Cardiac muscle cell (in vitro differentiated cells and primary cell): Measurements from ENCODE around the gene COX7C. TPM values are rescaled to one million over a fixed set of nuclear protein-coding genes. Genes with fewer than 3 reads are reported as not detected.

ENCODE experiments used
- DNase-seq, 2 donors: peaks; one replicate each; pipeline versions ENCODE4 v3.0.0 to v3.0.0-alpha.2; 2010 to 2017; ENCODE audit warnings: low read depth in 1 of 2, low spot score in 1 of 2
- H3K27ac ChIP-seq: fragments of 200-600 bp; sonication (generic); 2 replicates; pipeline ENCODE4 v1.5.1; 2016
- H3K27me3 ChIP-seq: fragments of 200-600 bp; sonication (generic); 2 replicates; pipeline ENCODE4 v1.6.0; 2016; ENCODE audit warnings: control low read depth
- H3K36me3 ChIP-seq: fragments of 200-600 bp; sonication (generic); 2 replicates; pipeline ENCODE4 v1.5.1; 2016; ENCODE audit warnings: control low read depth
- H3K4me1 ChIP-seq: fragments of 200-600 bp; sonication (generic); 2 replicates; pipeline ENCODE4 v1.8.1; 2017; ENCODE audit warnings: low read depth, mild to moderate bottlenecking, mixed run types
- H3K4me3 ChIP-seq: fragments of 200-600 bp; sonication (generic); 2 replicates; pipeline ENCODE4 v1.5.1; 2016; ENCODE audit warnings: mild to moderate bottlenecking
- H3K9me3 ChIP-seq: fragments of 200-600 bp; sonication (generic); 2 replicates; pipeline ENCODE4 v1.5.1; 2017; ENCODE audit warnings: low read depth, mild to moderate bottlenecking, control low read depth
- polyA plus RNA-seq: library from polyadenylated mRNA; unstranded; fragments of >200 nt; fragmentation: Nextera tagmentation; extraction: Ambion mirVana; gene quantifications from 2 replicates; pipeline ENCODE4 v1.2.1, GENCODE V29; 2016
- total RNA-seq: library from RNA; depleted of rRNA; stranded (reverse); fragments of >200 nt; gene quantifications from 2 replicates; pipeline ENCODE4 v1.2.3, GENCODE V29; 2016
- TF ChIP-seq, protein P1 (sequence below): IDR thresholded peaks from 2 replicates; pipeline ENCODE4 v1.5.1; 2012; ENCODE audit warnings: low read depth, mild to moderate bottlenecking, low read length

The COX7C gene
- total and polyA plus RNA-seq, 2 experiments from 2014 or later = 311 to 2,273 TPM

DNA sequence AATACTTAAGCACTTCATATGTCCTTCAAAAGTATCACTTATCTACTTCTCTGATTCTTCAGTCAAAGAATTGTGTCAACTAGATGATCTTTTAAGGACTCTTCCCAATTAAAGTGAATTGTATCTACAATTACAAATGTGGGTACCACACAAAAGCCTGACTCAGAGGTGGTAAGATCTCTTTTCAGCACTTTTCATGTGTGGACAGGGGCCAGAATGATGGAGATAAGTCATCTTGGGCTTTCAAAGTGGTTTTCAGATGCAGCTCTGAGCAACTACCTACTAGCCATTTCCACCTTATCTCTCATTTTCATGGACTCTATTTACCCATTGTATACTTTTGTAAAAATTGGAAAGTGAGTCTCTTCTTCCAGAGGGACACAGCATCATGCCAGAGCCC is 8.4 kb downstream of the COX7C start:
- H3K36me3 ChIP-seq = peaks cover 4% of the 10 kb centered on the region
- no peak for DNase-seq
- H3K4me3 ChIP-seq = no peak overlapping the region
- no peaks in the 10 kb centered on the region for H3K9me3 ChIP-seq
- H3K27me3 ChIP-seq = no peaks in the 10 kb centered on the region
- no peaks in the 10 kb centered on the region for H3K4me1 ChIP-seq
- no peak overlapping the region for H3K27ac ChIP-seq
- TF ChIP-seq, protein P1, sequence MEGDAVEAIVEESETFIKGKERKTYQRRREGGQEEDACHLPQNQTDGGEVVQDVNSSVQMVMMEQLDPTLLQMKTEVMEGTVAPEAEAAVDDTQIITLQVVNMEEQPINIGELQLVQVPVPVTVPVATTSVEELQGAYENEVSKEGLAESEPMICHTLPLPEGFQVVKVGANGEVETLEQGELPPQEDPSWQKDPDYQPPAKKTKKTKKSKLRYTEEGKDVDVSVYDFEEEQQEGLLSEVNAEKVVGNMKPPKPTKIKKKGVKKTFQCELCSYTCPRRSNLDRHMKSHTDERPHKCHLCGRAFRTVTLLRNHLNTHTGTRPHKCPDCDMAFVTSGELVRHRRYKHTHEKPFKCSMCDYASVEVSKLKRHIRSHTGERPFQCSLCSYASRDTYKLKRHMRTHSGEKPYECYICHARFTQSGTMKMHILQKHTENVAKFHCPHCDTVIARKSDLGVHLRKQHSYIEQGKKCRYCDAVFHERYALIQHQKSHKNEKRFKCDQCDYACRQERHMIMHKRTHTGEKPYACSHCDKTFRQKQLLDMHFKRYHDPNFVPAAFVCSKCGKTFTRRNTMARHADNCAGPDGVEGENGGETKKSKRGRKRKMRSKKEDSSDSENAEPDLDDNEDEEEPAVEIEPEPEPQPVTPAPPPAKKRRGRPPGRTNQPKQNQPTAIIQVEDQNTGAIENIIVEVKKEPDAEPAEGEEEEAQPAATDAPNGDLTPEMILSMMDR = no peak

DNA sequence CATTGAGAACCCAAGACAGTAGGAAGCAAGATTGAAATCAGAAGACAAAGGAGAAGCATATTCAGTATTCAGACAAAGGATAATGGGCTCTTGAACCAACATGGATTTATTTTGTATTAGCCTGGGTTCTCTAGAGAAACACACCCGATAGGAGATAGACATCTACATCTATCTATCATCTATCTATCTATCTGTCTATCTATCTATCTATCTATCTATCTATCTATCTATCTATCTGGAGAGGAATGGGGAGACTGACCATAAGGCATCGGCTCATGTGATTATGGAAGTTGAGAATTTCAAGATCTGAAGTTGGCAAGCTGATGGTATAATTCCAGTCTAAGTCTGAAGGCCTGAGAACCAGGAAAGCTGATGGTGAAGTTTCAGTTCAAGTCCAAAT is 13.4 kb downstream of the COX7C start:
- TF ChIP-seq, protein P1 = no peak
- Histone ChIP-seq H3K4me1 (no peaks in the 10 kb centered on the region), H3K9me3 (peaks cover 3% of the 10 kb centered on the region)

DNA sequence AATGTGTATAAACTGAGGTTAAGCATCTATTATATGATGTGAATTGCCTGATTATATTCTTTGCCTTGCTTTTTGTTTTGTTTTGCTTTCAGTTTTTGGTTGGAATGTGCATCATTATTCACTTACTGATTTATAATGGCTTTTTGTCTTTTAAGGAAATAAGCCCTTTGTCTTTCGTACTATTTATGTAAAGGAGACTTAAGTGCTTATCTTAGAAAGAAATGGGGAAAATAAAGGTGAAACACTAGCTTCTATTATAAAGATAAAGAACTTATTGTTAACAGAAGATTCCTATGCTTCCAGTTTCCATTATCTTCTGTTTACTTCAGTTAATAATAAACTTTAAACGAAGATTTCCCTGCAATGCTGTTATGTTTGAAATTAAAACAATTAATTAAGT is 23.3 kb downstream of the COX7C start:
- Histone ChIP-seq H3K9me3 (peaks cover 2% of the 10 kb centered on the region), H3K36me3 (no peaks in the 10 kb centered on the region), H3K4me3 (no peak overlapping the region), H3K4me1 (no peaks in the 10 kb centered on the region), H3K27me3 (no peaks in the 10 kb centered on the region), H3K27ac (no peak overlapping the region)
- TF ChIP-seq, protein P1 = no peak
- DNase-seq = no peak

More for the DNA sequence above, 13.4 kb downstream of the COX7C start:
- Histone ChIP-seq H3K36me3 (no peaks in the 10 kb centered on the region), H3K4me3 (no peak overlapping the region), H3K27me3 (no peaks in the 10 kb centered on the region), H3K27ac (no peak overlapping the region)
- DNase-seq = no peak

DNA sequence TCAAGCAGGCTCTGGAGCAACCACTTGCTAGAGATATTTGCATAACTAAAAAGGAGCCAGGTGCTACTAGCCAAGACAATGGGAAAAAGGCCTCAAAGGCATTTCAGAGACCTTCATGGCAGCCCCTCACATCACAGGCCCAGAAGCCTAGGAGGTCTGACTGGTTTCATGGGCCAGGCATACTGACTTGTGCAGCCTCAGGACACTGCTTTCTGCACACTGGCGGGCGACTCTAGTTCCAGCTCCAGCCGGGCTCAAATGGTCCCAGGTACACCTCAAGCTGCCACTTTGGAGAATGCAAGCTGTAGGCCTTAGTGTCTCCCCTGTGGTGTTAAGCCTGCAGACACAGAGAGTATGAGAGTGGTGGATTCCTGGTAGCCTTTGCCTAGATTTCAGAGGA is 27.1 kb downstream of the COX7C start:
- no peaks in the 10 kb centered on the region for H3K36me3 ChIP-seq
- no peak for DNase-seq
- no peak overlapping the region for H3K4me3 ChIP-seq
- no peak overlapping the region for H3K27ac ChIP-seq
- H3K27me3 ChIP-seq = no peaks in the 10 kb centered on the region
- H3K4me1 ChIP-seq = no peaks in the 10 kb centered on the region
- no peaks in the 10 kb centered on the region for H3K9me3 ChIP-seq
- TF ChIP-seq, protein P1 = no peak

DNA sequence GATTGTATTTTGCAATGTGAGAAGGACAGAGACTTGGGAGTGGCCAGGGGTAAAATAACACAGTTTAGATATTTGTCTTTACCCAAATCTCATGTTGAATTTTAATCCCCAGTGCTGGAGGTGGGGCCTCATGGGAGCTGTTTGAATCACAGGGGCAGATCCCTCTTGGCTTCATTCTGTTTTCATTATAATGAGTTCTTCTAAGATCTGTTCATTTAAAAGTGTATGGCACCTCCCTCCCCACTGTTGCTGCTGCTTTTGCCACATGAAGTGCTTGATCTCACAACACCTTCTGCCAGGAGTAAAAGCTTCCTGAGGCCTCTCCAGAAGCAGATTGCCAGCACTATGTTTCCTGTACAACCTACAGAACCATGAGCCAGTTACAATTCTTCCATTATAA is 28.1 kb downstream of the COX7C start:
- Histone ChIP-seq H3K27ac (no peak overlapping the region), H3K9me3 (no peaks in the 10 kb centered on the region), H3K27me3 (no peaks in the 10 kb centered on the region), H3K4me3 (no peak overlapping the region), H3K4me1 (no peaks in the 10 kb centered on the region), H3K36me3 (no peaks in the 10 kb centered on the region)
- TF ChIP-seq, protein P1 = no peak
- DNase-seq = no peak

DNA sequence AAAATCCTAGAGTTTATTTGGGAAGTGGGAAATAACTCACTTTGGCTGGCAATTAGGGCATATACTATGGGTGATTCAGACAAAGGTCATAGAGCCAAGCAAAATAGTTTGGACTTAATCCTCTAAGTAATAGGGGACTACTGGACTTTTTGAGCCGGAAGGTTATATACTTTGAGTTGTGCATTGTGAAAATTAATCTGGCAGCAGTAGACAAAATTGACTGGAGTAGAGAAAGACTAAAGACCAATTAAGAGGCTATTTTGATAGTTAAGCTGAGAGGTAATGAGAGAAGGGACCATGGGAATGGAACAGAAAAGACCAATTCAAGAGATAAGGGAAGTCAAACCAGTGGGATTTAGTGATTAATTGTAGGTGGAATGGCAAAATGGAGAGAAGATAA is 28.9 kb downstream of the COX7C start:
- no peak for DNase-seq
- Histone ChIP-seq H3K4me1 (no peaks in the 10 kb centered on the region), H3K27ac (no peak overlapping the region), H3K9me3 (no peaks in the 10 kb centered on the region), H3K4me3 (no peak overlapping the region), H3K36me3 (no peaks in the 10 kb centered on the region), H3K27me3 (no peaks in the 10 kb centered on the region)
- TF ChIP-seq, protein P1 = no peak
